H1 (cell line): ENCODE data around the gene ADGRG7. TPM values are rescaled to one million over a fixed set of nuclear protein-coding genes. Genes with fewer than 3 reads are reported as not detected.

Experiments
- CBX5 ChIP-seq: fragments of 300-800, 300-1000 bp; sonication (generic); IDR thresholded peaks from 2 replicates; pipeline ENCODE4 v1.7.1; 2016; ENCODE audit warnings: antibody characterized with exemption, low read length, low read depth
- CHD2 ChIP-seq: IDR thresholded peaks from 2 replicates; pipeline ENCODE4 v1.6.1; 2012; ENCODE audit warnings: low read length, improper control_type of control experiment
- CHD7 ChIP-seq: fragments of 300-600 bp; sonication (generic); IDR thresholded peaks from 2 replicates; pipeline ENCODE4 v1.7.1; 2012; ENCODE audit warnings: low read length, moderate library complexity, mild to moderate bottlenecking, inconsistent platforms; ENCODE audit not compliant: insufficient replicate concordance
- CREB1 ChIP-seq: IDR thresholded peaks from 2 replicates; pipeline ENCODE4 v1.6.1; 2012; ENCODE audit warnings: inconsistent platforms
- CTBP2 ChIP-seq: IDR thresholded peaks from 2 replicates; pipeline ENCODE4 v1.7.0; 2011; ENCODE audit warnings: borderline replicate concordance, mild to moderate bottlenecking, moderate library complexity, mixed read lengths, low read length; ENCODE audit not compliant: insufficient read depth, insufficient read length
- FOSL1 ChIP-seq: IDR thresholded peaks from 2 replicates; pipeline ENCODE4 v1.6.1; 2011; ENCODE audit warnings: mild to moderate bottlenecking, low read depth, low read length, moderate library complexity; ENCODE audit not compliant: insufficient read depth
- HDAC6 ChIP-seq: IDR thresholded peaks from one replicate; pipeline ENCODE4 v1.7.1; 2012; ENCODE audit warnings: low read depth, mild to moderate bottlenecking, inconsistent platforms, low read length, moderate library complexity
- PHF8 ChIP-seq: fragments of 200-600 bp; sonication (generic); conservative IDR thresholded peaks from 2 replicates; pipeline ENCODE4 v1.7.1; 2012; ENCODE audit warnings: low read depth, mild to moderate bottlenecking, inconsistent platforms, low read length, moderate library complexity
- SIN3A ChIP-seq, 2 experiments: IDR thresholded peaks in 1 of 2; conservative IDR thresholded peaks in 1 of 2; 2 replicates each; pipeline ENCODE4 v1.6.1; 2011 to 2012; ENCODE audit warnings: low read length in 2 of 2, improper control_type of control experiment in 1 of 2, low read depth in 1 of 2, mild to moderate bottlenecking in 1 of 2
- TAF7 ChIP-seq: optimal IDR thresholded peaks from 2 replicates; pipeline ENCODE3; 2011; ENCODE audit warnings: low read depth, mild to moderate bottlenecking, inconsistent platforms, low read length, moderate library complexity, borderline replicate concordance
- TBP ChIP-seq: IDR thresholded peaks from 2 replicates; pipeline ENCODE4 v1.6.1; 2011; ENCODE audit warnings: low read depth, low read length, improper control_type of control experiment
- ZNF274 ChIP-seq: IDR thresholded peaks from 2 replicates; pipeline ENCODE4 v1.7.0; 2012; ENCODE audit warnings: low read length, borderline replicate concordance; ENCODE audit errors: extremely low read depth
- polyA plus RNA-seq, 7 experiments: library from polyadenylated mRNA; depleted of rRNA in 3 of 7; stranded (reverse) in 5 of 7; unstranded in 2 of 7; fragments of >200 nt in 5 of 7; fragments of 200-250 nt in 2 of 7; gene quantifications; 1 replicate in 5 of 7; 2 replicates in 1 of 7; 4 replicates in 1 of 7; pipeline versions ENCODE4 v1.2.1 to v1.2.3, GENCODE V29; 2011 to 2013; ENCODE audit warnings: missing spikeins in 2 of 7, mixed read lengths in 2 of 7
- total RNA-seq: library from RNA; stranded (reverse); fragmentation: NEBNext Ultra II Directional; extraction: Animal tissue kit (Norgen Biotek cat#: 25700); gene quantifications from 2 replicates; pipeline ENCODE4 v1.2.1, GENCODE V29; 2021

ADGRG7 gene
- total and polyA plus RNA-seq, 2 of the 8 experiments (the other 6 are each of a cell fraction or from before 2014, with no cell fraction given), result not detected

GRCh38 chr3:100630664-100631063, 21.3 kb downstream of the ADGRG7 start (continued):
- TF ChIP-seq CHD7, result no peak
- TF ChIP-seq TAF7, result no peak
- TF ChIP-seq TBP, result no peak
- TF ChIP-seq ZNF274, result no peak
- TF ChIP-seq CBX5, result no peak
- TF ChIP-seq CHD2, result no peak
- TF ChIP-seq CREB1, result no peak
- TF ChIP-seq PHF8, result no peak
- TF ChIP-seq FOSL1, result no peak
- TF ChIP-seq HDAC6, result no peak
- no peak for TF ChIP-seq CTBP2
- no peak for TF ChIP-seq SIN3A (conservative IDR thresholded peaks at IDR 0.05 in 1 of 2, IDR thresholded peaks at IDR 0.05 in 1 of 2; ENCODE audit: low read depth in 1 of 2, low read length in 2 of 2)
